HG03159 (cell line): Measurements from ENCODE around the gene ARHGAP32.

ENCODE experiments used
- ATAC-seq: cut with Tn5 transposase; IDR thresholded peaks from one replicate; pipeline ENCODE4 v1.9.1; 2021; ENCODE audit warnings: mild to moderate bottlenecking, moderate library complexity; ENCODE audit not compliant: unreplicated experiment

The ARHGAP32 gene

GRCh38 chr11:129192150-129192549, at the start of gene ARHGAP32:
TSS of gene ARHGAP32 (minus strand) at chr11:129192325. CDS start at chr11:129192198, 127 bp downstream.
- no peak for ATAC-seq

DNA sequence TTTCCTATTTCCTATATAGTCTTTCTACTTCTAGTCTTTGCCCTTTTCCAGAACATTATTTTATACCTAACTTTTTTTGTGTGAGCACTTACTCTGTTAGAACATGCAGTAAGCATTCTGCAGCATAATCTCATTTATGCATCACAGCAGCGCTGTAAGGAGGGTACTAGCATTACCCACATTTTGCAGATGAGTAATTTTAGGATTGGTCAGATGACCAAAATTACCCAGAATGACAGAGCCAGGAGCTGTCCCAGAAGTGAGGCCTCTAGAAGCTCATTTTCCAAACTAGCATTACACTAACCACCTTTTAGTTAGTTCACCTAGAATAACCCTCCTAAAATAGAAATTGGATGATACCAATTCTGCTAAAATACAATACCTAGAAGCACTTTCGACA, 47.1 kb upstream of the ARHGAP32 start:
- no peak for ATAC-seq

DNA sequence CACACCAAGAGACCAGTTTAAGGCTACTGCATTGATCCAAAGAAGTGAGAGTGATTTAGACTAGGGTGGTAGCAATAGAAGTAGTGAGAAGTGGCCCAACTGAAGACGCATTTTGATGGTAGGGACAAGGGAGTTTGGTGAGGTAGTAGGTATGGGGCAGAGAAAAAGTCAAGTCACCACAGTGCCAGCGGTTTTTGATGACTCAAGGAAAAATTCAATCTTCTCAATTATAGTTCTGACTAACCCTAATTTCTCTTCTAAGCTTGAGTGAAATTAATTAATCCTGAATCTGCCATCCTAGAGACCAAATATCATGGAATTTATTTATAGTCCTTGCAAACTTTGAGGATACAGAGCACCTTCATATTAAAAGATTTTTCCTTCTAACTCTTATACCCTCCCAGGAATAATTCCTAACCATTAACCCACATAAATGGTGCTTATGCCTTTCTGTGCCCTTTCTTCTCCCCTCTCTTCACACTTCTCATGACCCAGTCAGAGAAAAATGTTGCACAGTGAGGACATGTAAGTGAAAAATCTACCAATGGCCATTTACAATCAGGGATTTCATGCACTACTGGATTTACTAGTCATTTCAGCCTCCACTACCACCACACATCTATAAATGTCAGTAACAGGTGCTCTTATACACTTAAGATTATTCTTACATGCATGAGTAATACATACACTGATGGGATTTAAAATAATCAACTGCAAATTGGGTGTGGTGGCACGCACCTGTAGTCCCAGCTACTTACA, 45.9 kb upstream of the ARHGAP32 start:
- peak; percentile 56 for ATAC-seq

- ATAC-seq = no peak
These were observed 45.3 kb upstream of the ARHGAP32 start for GRCh38 chr11:129237456-129237855.

DNA sequence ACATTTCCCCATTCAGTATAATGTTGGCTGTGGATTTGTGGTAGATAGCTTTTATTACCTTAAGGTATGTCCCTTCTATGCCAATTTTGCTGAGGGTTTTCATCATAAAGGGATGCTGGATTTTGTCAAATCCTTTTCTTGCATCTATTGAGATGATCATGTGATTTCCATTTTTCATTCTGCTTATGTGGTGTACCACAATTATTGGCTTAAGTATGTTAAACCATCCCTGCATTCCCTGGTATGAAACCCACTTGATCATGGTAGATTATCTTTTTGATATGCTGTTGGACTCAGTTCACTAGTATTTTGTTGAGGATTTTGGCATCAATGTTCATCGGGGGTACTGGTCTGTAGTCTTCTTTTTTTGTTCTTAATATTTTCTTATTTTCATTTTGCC, 44.7 kb upstream of the ARHGAP32 start:
- ATAC-seq = no peak

DNA sequence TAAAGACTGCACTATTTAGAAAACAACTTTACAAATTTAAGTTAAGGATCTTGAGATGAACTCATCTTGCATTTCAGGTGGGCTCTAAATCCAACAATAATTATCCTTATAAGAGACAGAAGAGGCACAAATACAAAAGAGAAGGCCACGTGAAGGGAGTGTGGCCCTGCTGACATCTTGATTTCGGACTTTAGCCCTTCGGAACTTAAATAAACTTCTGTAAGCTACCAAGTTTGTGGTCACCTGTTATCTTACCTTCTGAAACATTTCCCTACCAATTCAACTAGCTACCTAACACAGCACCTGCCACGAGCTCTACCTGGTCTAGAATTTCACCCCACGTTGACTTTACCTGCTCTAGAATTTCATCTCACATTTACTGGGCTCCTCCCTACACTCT, 42.9 kb upstream of the ARHGAP32 start:
- no peak for ATAC-seq

DNA sequence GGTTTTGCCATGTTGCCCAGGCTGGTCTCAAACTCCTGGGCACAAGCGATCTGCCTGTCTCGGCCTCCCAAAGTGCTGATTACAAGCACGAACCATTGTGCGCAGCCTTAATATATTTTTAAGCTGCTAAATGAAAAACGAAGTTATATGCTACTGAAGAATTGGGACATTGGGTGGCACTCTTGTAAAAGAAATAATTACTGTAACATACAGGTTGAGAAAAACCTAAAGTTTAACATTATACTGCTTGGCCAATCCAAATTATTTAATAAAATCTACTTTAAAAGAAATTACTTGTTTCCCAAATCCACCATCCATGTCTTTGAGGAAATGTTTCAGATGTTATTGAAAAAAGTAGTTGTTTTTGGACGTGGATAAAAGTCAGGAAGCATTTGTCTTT, 37.9 kb upstream of the ARHGAP32 start:
- no peak for ATAC-seq

DNA sequence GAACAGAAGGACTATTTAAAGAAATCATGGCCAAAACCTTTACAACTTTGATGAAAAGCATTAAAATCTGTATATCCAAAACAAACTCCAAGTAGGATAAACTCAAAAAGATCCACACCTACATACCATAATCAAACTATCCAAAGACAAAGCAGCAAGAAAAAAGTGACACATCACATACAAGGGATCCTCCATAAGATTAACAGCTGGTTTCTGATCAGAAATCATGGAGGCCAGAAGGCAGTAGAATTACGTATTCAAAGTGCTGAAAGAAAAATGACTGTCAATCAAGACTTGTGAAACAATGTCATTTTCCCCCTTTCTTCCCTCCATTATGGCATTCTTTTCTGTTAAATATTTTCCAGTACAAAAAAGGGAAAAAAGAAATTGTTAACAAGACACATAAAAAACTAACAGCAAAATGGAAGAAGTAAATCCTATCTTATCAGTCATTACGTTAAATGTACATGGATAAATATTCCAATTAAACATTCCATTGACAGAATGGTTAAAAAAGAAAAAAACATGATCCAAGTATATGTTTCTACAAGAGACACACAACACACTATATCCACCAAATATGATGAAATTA, 34.2 kb upstream of the ARHGAP32 start:
- no peak for ATAC-seq

DNA sequence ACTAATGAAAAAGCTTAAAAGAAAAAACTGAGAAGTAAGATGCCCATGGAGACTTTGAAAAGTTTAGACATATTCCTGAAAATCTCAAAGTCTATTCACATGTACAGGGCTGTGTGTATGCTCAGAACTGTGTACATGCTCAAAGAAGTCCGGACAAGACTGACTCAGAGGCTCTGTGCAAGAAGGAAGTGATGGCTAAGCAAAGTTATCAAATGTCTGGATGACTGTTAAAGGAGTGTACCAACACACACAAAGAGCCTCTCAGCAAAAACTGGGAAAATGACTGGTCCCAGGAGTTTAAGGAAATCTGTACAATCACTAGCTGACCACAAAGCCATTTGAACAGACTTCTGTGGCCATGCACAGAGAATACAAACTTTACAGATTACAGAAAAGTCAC, 33.1 kb upstream of the ARHGAP32 start:
- ATAC-seq = no peak

GRCh38 chr11:129224538-129224937, 32.4 kb upstream of the ARHGAP32 start:
- no peak for ATAC-seq

DNA sequence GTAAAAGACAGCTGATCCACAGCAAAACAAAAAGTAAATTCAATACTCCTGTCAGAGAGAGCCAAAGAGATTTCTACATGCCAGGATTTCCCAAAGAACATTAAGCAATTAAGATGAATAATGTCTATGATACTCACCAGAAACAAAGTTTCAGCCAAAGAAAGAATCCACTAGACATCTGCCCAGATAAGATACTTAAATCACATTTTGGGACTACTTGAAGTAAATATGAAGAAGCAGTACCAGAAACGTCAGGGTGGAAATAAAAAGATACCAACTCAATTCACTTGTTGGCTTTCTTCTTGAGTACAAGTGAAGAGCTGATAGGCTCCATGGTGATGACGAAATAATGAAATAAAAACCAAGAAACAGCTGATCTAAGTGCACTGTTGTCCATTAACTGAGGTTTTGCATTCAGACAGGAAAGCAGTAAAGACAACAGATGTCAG, 31.6 kb upstream of the ARHGAP32 start:
- ATAC-seq = no peak

DNA sequence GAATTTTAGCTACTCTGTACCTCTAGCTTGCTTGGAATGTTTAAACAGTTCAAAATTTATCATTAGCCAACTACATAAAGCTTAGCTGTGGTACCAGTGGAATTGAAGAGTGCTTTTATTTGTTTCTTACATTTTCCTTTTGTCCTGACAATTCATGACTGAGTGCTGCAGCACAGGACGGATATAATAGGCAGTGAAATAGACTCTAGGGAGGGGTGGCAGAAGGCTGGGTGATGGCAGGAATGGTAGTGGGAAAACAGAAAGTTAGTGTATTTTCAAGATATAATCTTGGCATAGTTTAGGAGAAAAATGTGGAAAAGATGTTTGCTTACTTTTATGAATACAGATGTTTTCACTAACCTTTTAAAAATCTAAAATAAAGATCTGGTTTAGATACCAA, 31.1 kb upstream of the ARHGAP32 start:
- no peak for ATAC-seq

DNA sequence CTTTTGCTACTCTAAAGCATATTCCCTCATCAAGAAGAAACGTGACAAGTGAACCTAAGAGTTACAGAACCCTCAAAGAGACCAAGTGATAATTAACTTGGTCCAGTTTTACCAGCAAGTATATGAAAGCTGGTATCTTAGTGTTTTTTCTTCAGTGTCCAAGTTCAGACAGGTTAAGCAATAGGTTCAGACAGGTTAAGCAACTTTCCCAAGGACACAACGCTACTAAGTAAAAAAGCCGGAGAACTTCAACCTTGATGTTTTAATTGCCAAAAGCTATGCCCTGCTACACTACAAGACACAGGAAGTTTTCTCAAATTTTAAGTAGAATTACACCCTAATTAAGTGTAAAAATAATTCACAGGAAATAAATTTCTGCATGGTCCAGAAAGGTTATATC, 30.0 kb upstream of the ARHGAP32 start:
- ATAC-seq = no peak

GRCh38 chr11:129215506-129216245, 23.6 kb upstream of the ARHGAP32 start:
- ATAC-seq = no peak

- no peak for ATAC-seq
These were observed 22.7 kb upstream of the ARHGAP32 start for GRCh38 chr11:129214710-129215295.

DNA sequence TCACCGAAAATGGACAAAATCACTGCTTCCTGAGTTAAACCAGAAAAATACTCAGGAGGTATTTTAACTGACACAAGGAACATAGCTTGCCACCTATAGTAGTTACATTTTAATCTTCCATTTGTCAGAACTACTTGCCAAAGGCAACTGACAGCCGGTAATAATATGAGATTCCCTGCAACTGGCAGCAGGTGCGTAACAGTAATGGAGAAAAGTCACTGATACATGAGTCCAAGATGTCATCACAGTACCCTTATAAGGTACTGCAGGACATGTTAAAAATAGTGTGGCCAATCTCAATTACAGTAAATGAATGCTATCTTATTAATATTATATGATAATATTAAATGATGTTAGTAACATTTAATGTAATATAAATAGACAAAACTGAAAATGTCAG, 21.1 kb upstream of the ARHGAP32 start:
- ATAC-seq = no peak

DNA sequence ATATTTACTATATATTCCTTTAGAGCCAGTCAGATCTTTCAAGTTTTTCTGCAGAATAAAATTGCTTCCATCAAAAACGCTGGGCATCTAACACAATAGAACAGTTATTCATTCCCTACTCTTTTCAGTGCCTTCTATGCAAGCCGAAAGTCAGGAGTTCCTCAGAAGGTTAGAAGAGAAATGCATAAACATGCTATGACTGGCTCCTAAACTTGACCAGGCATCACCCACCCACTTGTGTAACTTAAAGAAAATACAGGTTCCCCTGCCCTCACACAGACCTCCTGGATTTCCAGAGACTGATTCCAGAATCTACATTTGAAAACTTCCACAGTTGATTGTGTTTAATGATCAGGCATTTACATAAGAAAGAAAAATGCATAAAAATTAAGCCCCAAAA, 19.3 kb upstream of the ARHGAP32 start:
- no peak for ATAC-seq

- ATAC-seq = no peak
These were observed 18.7 kb upstream of the ARHGAP32 start for GRCh38 chr11:129210831-129211181.

DNA sequence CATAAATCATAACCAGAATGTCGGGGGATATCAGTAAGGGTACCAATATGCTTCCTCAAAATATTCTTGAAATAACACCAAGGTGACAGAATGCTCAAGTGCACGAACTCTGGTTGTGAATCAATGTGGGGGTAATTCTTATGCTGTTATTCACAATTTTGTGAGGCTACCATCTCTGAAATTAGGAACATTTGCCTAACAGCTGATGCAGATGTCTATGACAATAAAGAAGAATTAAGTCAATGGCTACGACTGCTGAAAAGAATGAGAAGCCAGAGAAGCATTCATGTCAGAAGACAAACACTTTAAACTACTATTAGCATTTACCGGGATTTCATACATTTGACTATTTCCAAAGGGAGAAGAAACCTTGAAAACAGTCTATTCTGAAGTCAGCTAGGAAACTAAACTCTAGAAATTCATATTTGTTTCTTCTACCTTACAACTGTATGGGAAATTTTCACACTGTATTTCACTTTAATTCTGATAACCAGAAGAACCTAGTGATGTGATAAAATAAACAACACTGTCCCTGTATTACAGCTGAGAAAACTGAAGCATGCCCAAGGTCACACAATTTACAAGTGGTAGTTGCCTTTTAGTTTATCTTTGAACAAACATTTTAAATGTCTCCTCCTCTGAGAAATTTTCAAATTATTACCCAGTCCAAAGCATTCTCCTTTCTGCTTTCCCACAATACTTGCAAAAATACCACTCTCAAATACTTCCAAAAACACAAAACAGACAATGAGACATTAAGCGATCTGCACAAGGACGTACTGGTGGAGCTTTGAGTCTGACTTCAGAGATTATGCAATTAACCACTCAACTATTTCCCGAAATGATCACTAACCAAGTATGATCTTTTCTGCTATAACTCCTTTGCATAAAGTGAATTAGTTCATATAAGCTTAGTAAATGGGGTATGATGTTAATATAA, 18.0 kb upstream of the ARHGAP32 start:
- ATAC-seq = no peak

DNA sequence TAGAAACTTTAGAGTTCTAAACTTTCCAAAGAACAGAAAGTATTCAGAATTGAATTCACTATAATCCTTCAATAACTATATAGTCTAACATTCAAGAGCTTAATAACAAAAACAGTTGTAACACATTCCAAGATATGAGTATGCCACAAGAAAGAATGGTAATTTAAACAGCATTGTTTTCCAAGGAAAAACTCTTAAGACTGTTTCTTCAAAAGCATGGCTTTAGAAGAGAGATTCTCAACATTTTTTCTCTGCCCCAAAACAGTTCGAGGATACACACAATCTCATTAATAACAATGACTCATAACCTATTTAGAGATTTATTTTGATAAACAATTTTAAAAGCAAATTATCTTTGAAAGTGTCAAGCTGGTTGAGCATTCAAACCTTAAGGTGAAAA, 16.7 kb upstream of the ARHGAP32 start:
- ATAC-seq = no peak
